ENCODE measurements around the gene GABRG1.

The GABRG1 gene

GRCh38 chr4:45992728-45993127 lies 131.1 kb downstream of the GABRG1 start:
- H3K36me3 ChIP-seq (ENCODE audit: insufficient read depth, low read length), result no peaks in the 10 kb centered on the region
- no peak for DNase-seq

GRCh38 chr4:45989775-45990174 lies 134.1 kb downstream of the GABRG1 start:
- no peak for ATAC-seq (ENCODE audit: insufficient read depth, low read depth)
- H3K4me1 ChIP-seq (ENCODE audit: insufficient read depth, low read length), result no peaks in the 10 kb centered on the region
- no peaks in the 10 kb centered on the region for H3K9me3 ChIP-seq (ENCODE audit: insufficient read depth, low read length, severe bottlenecking)
- no peak overlapping the region for H3K27ac ChIP-seq (ENCODE audit: low read length)
- no peak overlapping the region for H3K4me3 ChIP-seq (ENCODE audit: low read depth in 1 of 2, low read length in 2 of 2)
- H3K4me2 ChIP-seq (ENCODE audit: insufficient read depth, low read length), result no peak overlapping the region
- no peaks in the 10 kb centered on the region for H4K20me1 ChIP-seq (ENCODE audit: insufficient read depth, low read length)
- DNase-seq, result no peak
- TF ChIP-seq CTCF (IDR thresholded peaks at IDR 0.05; ENCODE audit: borderline replicate concordance, extremely low read depth, low read length, poor library complexity, severe bottlenecking), result no peak
- TF ChIP-seq EZH2 (IDR thresholded peaks at IDR 0.05; ENCODE audit: borderline replicate concordance, low read depth, low read length, severe bottlenecking), result no peak
- H3K36me3 ChIP-seq (ENCODE audit: insufficient read depth, low read length), result no peaks in the 10 kb centered on the region
- H3K27me3 ChIP-seq (ENCODE audit: insufficient read depth, low read length, poor library complexity), result no peaks in the 10 kb centered on the region
- no peak overlapping the region for H2AFZ ChIP-seq (ENCODE audit: low read depth, low read length)
- H3K9ac ChIP-seq (ENCODE audit: low read depth, low read length), result no peak overlapping the region
- H3K79me2 ChIP-seq (ENCODE audit: insufficient read depth, low read length), result no peaks in the 10 kb centered on the region

More at GRCh38 chr4:45992728-45993127, 131.1 kb downstream of the GABRG1 start:
- Histone ChIP-seq H3K9ac (ENCODE audit: low read depth, low read length) (no peak overlapping the region), H3K79me2 (ENCODE audit: insufficient read depth, low read length) (no peaks in the 10 kb centered on the region), H3K27ac (ENCODE audit: low read length) (no peak overlapping the region), H3K4me3 (ENCODE audit: low read depth in 1 of 2, low read length in 2 of 2) (no peak overlapping the region), H3K27me3 (ENCODE audit: insufficient read depth, low read length, poor library complexity) (no peaks in the 10 kb centered on the region), H3K4me2 (ENCODE audit: insufficient read depth, low read length) (no peak overlapping the region), H3K9me3 (ENCODE audit: insufficient read depth, low read length, severe bottlenecking) (no peaks in the 10 kb centered on the region), H2AFZ (ENCODE audit: low read depth, low read length) (no peak overlapping the region), H4K20me1 (ENCODE audit: insufficient read depth, low read length) (no peaks in the 10 kb centered on the region), H3K4me1 (ENCODE audit: insufficient read depth, low read length) (no peaks in the 10 kb centered on the region)
- no peak for ATAC-seq (ENCODE audit: insufficient read depth, low read depth)
- TF ChIP-seq EZH2 (IDR thresholded peaks at IDR 0.05; ENCODE audit: borderline replicate concordance, low read depth, low read length, severe bottlenecking) (no peak), CTCF (IDR thresholded peaks at IDR 0.05; ENCODE audit: borderline replicate concordance, extremely low read depth, low read length, poor library complexity, severe bottlenecking) (no peak)

GRCh38 chr4:45987858-45988257 lies 136.0 kb downstream of the GABRG1 start:
- TF ChIP-seq EZH2 (IDR thresholded peaks at IDR 0.05; ENCODE audit: borderline replicate concordance, low read depth, low read length, severe bottlenecking) (no peak), CTCF (IDR thresholded peaks at IDR 0.05; ENCODE audit: borderline replicate concordance, extremely low read depth, low read length, poor library complexity, severe bottlenecking) (no peak)
- Histone ChIP-seq H3K27ac (ENCODE audit: low read length) (no peak overlapping the region), H3K79me2 (ENCODE audit: insufficient read depth, low read length) (no peaks in the 10 kb centered on the region), H4K20me1 (ENCODE audit: insufficient read depth, low read length) (no peaks in the 10 kb centered on the region), H3K27me3 (ENCODE audit: insufficient read depth, low read length, poor library complexity) (no peaks in the 10 kb centered on the region), H3K4me2 (ENCODE audit: insufficient read depth, low read length) (no peak overlapping the region), H3K4me3 (ENCODE audit: low read depth in 1 of 2, low read length in 2 of 2) (no peak overlapping the region), H3K9me3 (ENCODE audit: insufficient read depth, low read length, severe bottlenecking) (no peaks in the 10 kb centered on the region), H3K9ac (ENCODE audit: low read depth, low read length) (no peak overlapping the region), H3K4me1 (ENCODE audit: insufficient read depth, low read length) (no peaks in the 10 kb centered on the region), H3K36me3 (ENCODE audit: insufficient read depth, low read length) (no peaks in the 10 kb centered on the region), H2AFZ (ENCODE audit: low read depth, low read length) (no peak overlapping the region)
- ATAC-seq (ENCODE audit: insufficient read depth, low read depth), result no peak
- DNase-seq, result no peak

All from DND-41 (cell line).